ENCODE measurements around the gene TMBIM1. TPM values are rescaled to one million over a fixed set of nuclear protein-coding genes. Genes with fewer than 3 reads are reported as not detected.

The TMBIM1 gene
- total RNA-seq, 3 donors from 2014 or later, result 201 to 464 (median 319) TPM

DNA sequence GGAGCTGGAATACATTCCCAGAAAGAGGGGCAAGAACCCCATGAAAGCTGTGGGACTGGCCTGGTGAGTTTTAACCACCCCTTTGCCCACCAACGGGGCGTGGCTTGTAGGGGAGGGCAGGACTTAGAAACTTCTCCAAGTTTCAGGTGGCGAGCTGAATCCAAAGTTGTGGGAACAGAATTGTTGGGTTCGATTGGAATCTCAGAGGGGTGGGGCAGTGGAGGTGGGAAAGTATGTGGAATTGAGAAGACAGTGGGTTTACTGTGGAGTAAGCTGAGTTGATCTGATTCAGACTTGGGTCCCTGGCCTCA, 20.9 kb downstream of the TMBIM1 start:
- intact Hi-C loops (cut with DNase I, micrococcal nuclease), result no loop called here
- no peaks in the 10 kb centered on the region for H3K9me3 ChIP-seq
- peaks cover 20% of the 10 kb centered on the region for H3K36me3 ChIP-seq (ENCODE audit: low read depth)
- peaks cover 53% of the 10 kb centered on the region for H3K4me1 ChIP-seq (ENCODE audit: low read depth)
- no peak for ATAC-seq
- TF ChIP-seq CTCF (IDR thresholded peaks at IDR 0.05), result no peak
- peak in 1 of 3 donors; percentile 74 for DNase-seq
- H3K4me3 ChIP-seq, result no peak overlapping the region

- no peak for TF ChIP-seq CTCF (IDR thresholded peaks at IDR 0.05)
- intact Hi-C loops (cut with DNase I, micrococcal nuclease), result no loop called here
- peaks cover 20% of the 10 kb centered on the region for H3K36me3 ChIP-seq (ENCODE audit: low read depth)
- H3K9me3 ChIP-seq, result no peaks in the 10 kb centered on the region
- DNase-seq (peak in 2 of 3 donors; percentile 56 to 83), ATAC-seq (no peak)
- H3K4me3 ChIP-seq, result peak overlapping the region; percentile 47
- H3K4me1 ChIP-seq (ENCODE audit: low read depth), result peaks cover 53% of the 10 kb centered on the region
Observed at GRCh38 chr2:218270721-218271486, 21.4 kb downstream of the TMBIM1 start.

DNA sequence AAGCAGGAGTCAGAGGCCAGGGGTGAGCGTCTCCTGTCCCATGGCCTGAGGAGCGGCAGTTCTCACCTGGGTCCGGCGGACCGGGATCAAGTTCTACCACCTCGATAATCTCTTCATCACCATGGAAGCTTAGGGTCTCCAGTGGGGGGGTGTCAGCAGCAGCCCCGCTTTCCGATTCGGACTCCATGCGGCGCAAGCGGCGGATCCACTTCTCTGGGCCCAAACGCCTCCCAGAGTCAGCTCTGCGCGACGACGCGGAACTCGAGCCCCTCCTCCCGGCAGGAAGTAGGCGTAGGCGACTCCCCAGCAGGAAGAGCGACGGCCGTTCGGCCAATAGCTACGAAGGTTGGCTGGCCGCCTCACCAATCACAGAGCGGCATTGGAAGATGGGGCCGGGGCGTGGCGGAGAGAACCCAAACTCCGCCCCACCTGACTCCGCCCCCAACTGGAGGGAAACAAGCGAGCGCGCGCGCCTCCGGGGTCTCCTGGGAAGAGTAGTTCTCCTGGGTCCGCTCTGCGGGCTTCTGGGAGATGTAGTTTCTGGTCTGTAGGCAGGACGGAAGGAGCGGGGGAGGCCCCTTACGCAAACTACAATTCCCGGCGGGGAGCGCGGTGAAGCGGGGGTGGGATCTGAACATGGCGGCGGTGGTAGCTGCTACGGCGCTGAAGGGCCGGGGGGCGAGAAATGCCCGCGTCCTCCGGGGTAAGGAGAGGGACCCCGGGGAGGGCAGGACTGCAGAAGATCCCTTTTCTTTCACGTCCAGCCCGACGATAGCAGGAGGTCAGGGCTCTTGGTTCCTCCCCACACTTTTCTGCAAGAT, 22.2 kb downstream of the TMBIM1 start, which contains the start of the genes AAMP and PNKD:
Gene AAMP, minus strand, starts transcription at position 238 of the 821 bp plus-strand sequence. Its CDS starts 51 bp downstream, at position 187.
Gene PNKD, plus strand, starts transcription at position 620 of the 821 bp plus-strand sequence. Its CDS starts 17 bp downstream, at position 637.
- Histone ChIP-seq H3K36me3 (ENCODE audit: low read depth) (peaks cover 18% of the 10 kb centered on the region), H3K9me3 (no peaks in the 10 kb centered on the region), H3K4me3 (peak within 1 kb of the TSS; percentile 47), H3K4me1 (ENCODE audit: low read depth) (peaks cover 60% of the 10 kb centered on the region)
- TF ChIP-seq CTCF (IDR thresholded peaks at IDR 0.05), result peak; percentile 20
- DNase-seq, result peak; percentile 100
- intact Hi-C loops (cut with DNase I, micrococcal nuclease), result no loop called here
- ATAC-seq, result peak; percentile 84

DNA sequence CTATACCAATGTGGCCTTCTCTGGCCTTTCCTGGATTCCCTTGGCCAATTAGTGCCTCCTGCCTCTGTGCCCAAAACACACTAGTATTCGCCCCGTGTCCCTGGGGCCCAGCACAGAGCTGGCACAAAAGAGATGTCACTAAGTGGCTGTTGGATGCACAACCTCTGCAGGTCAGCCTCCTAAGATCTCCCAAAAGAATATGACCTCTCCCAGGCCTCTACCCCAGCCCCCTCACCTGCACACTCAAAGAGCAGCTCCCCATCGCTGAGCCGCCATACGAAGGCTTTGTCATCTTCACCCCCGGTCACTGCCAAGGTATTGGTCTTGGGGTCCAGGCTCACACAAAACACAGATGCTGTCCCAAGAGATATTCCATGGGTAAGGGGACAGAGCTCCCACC, 25.0 kb downstream of the TMBIM1 start:
- Histone ChIP-seq H3K9me3 (no peaks in the 10 kb centered on the region), H3K4me1 (ENCODE audit: low read depth) (peaks cover 63% of the 10 kb centered on the region), H3K36me3 (ENCODE audit: low read depth) (peaks cover 5% of the 10 kb centered on the region), H3K4me3 (no peak overlapping the region)
- DNase-seq (no peak), ATAC-seq (no peak)
- intact Hi-C loops (cut with DNase I, micrococcal nuclease), result no loop called here
- TF ChIP-seq CTCF (IDR thresholded peaks at IDR 0.05), result no peak

DNA sequence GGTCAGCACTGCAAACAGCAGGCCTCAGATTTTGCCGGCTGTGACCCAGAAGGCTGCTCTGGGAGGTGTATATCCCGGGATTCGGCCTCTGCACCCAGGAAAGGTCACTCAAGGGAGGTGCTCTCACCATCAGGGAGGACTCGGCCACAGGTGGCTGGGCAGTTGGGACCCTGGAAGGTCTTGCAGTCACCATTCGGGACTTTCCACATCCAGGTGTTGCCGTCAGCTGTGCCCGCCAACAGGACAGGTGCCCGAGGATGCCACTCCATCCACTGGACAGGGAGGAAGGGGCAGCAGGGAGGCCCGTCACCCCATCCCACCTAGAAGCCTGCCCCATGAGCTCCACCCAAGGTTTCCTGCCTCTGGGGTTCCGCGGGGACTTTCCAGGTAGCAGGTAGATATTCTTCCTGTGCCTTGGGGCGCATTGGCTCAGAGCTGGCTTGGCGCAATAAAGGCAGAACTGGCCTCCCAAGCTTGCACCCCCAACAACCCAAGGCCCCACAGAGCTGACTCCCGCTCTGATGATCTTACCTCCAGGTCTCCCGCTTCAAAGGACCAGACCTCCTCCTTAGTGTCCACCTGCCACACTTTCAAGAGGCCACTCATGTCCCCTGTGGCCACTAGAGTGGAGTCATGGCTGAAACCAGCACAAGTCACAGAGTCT, 25.9 kb downstream of the TMBIM1 start:
- ATAC-seq, result no peak
- intact Hi-C loops (cut with DNase I, micrococcal nuclease), result no loop called here
- Histone ChIP-seq H3K4me1 (ENCODE audit: low read depth) (peaks cover 57% of the 10 kb centered on the region), H3K36me3 (ENCODE audit: low read depth) (peaks cover 5% of the 10 kb centered on the region), H3K4me3 (no peak overlapping the region), H3K9me3 (no peaks in the 10 kb centered on the region)
- TF ChIP-seq CTCF (IDR thresholded peaks at IDR 0.05), result no peak
- no peak for DNase-seq

Measured in mucosa of descending colon (tissue), 3 donors.